Brain microvascular endothelial cell (primary cell): ENCODE results near the gene HOXD9.

Source experiments
- DNase-seq: peaks from one replicate; pipeline ENCODE4 v3.0.0-alpha.2; 2020
- H3K27ac ChIP-seq: fragments of 250-450 bp; sonication (Bioruptor Pico); 2 replicates; pipeline ENCODE4 v1.5.1; 2020; ENCODE audit warnings: mild to moderate bottlenecking, moderate library complexity
- H3K27me3 ChIP-seq: fragments of 250-450 bp; sonication (Bioruptor Pico); replicated peaks from 2 replicates; pipeline ENCODE4 v1.5.1; 2020; ENCODE audit warnings: mild to moderate bottlenecking
- H3K36me3 ChIP-seq: fragments of 250-450 bp; sonication (Bioruptor Pico); replicated peaks from 2 replicates; pipeline ENCODE4 v1.5.1; 2020; ENCODE audit warnings: mild to moderate bottlenecking
- H3K4me3 ChIP-seq: 2 replicates; pipeline ENCODE4 v1.5.1; 2011; ENCODE audit warnings: low read depth, mild to moderate bottlenecking, control low read depth, low read length, moderate library complexity
- CTCF ChIP-seq: IDR thresholded peaks from 2 replicates; pipeline ENCODE4 v1.5.1; 2011; ENCODE audit warnings: low read depth, mild to moderate bottlenecking, moderate library complexity, low read length, control low read depth, inconsistent platforms; ENCODE audit errors: missing control alignments
- in situ Hi-C: cut with HindIII; loops from 2 replicates; pipeline ENCODE4 v1.10.0; 2017; ENCODE audit warnings: low sequenced_read_pairs, low pct_ligation_motif_present

Gene HOXD9

GRCh38 chr2:176137906-176138305, 15.4 kb downstream of the HOXD9 start:
- in situ Hi-C loops, result loop anchor here (25.0 kb wide), 1 partner anchor 499 kb away; no protein-coding TSS in a partner anchor
- Histone ChIP-seq H3K36me3 (no peaks in the 10 kb centered on the region), H3K27me3 (peaks cover 89% of the 10 kb centered on the region)

GRCh38 chr2:176138526-176138922, 16.0 kb downstream of the HOXD9 start:
- TF ChIP-seq CTCF, result no peak
- H3K4me3 ChIP-seq, result no peak overlapping the region
- H3K27ac ChIP-seq, result no peak overlapping the region
- peaks cover 83% of the 10 kb centered on the region for H3K27me3 ChIP-seq
- no peaks in the 10 kb centered on the region for H3K36me3 ChIP-seq
- in situ Hi-C loops, result loop anchor here (25.0 kb wide), 1 partner anchor 499 kb away; no protein-coding TSS in a partner anchor
- no peak for DNase-seq

More at GRCh38 chr2:176137906-176138305, 15.4 kb downstream of the HOXD9 start:
- H3K27ac ChIP-seq, result no peak overlapping the region
- no peak overlapping the region for H3K4me3 ChIP-seq
- DNase-seq, result no peak
- no peak for TF ChIP-seq CTCF

- no peak for TF ChIP-seq CTCF
- H3K27ac ChIP-seq, result no peak overlapping the region
- no peak overlapping the region for H3K4me3 ChIP-seq
- no peak for DNase-seq
- H3K36me3 ChIP-seq, result no peaks in the 10 kb centered on the region
- in situ Hi-C loops, result loop anchor here (25.0 kb wide), 1 partner anchor 498 kb away; no protein-coding TSS in a partner anchor
- peaks cover 77% of the 10 kb centered on the region for H3K27me3 ChIP-seq
Measured at GRCh38 chr2:176138923-176139660, 16.6 kb downstream of the HOXD9 start.

- DNase-seq, result no peak
- H3K27me3 ChIP-seq, result peaks cover 75% of the 10 kb centered on the region
- H3K27ac ChIP-seq, result no peak overlapping the region
- H3K36me3 ChIP-seq, result no peaks in the 10 kb centered on the region
- H3K4me3 ChIP-seq, result peak overlapping the region; percentile 17
- in situ Hi-C loops, result loop anchor here (25.0 kb wide), 1 partner anchor 497 kb away; no protein-coding TSS in a partner anchor
- no peak for TF ChIP-seq CTCF
Measured at GRCh38 chr2:176139661-176140512, 17.4 kb downstream of the HOXD9 start.

GRCh38 chr2:176140513-176141317, 18.2 kb downstream of the HOXD9 start:
- no peak overlapping the region for H3K27ac ChIP-seq
- in situ Hi-C loops, result loop anchor here (25.0 kb wide), 1 partner anchor 497 kb away; no protein-coding TSS in a partner anchor
- peak; percentile 78 for TF ChIP-seq CTCF
- no peak for DNase-seq
- peaks cover 75% of the 10 kb centered on the region for H3K27me3 ChIP-seq
- H3K4me3 ChIP-seq, result peak overlapping the region; percentile 53
- no peaks in the 10 kb centered on the region for H3K36me3 ChIP-seq
